Medulla oblongata (tissue), 1 donor: ENCODE data around the gene KIF1C.
"Not testable (repeated sequence)": the region's sequence is repeated elsewhere in the genome, so short reads cannot be mapped to it uniquely, and the experiment has no call there.

Experiments used
- DNase-seq: peaks from one replicate; pipeline ENCODE4 v3.0.0-alpha.2; 2015; ENCODE audit errors: extremely low spot score

Gene KIF1C

DNA sequence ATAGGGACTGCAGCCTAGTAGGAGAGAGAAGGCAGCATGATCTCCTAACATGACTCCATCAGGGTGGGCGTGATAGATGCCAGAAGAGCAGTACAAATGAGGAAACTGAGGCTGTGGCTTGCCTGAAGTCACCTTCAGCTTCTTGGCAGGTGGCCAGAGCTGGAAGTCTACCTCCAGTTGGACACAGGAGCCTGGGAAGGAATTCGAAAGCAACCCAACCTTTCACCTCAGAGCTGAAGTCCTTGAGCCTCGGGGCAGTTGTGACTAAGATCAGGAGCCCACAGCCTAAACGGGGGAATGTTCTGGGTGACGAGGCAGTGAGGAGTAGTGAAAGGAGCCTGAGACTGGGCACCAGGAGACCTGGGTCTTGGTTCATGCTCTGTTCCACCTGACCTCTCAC, 46.9 kb downstream of the KIF1C start:
- no peak for DNase-seq

- DNase-seq, result no peak
Observed at GRCh38 chr17:5045496-5045895, 47.7 kb downstream of the KIF1C start.

GRCh38 chr17:5047446-5047845, 49.7 kb downstream of the KIF1C start:
- DNase-seq, result no peak

DNA sequence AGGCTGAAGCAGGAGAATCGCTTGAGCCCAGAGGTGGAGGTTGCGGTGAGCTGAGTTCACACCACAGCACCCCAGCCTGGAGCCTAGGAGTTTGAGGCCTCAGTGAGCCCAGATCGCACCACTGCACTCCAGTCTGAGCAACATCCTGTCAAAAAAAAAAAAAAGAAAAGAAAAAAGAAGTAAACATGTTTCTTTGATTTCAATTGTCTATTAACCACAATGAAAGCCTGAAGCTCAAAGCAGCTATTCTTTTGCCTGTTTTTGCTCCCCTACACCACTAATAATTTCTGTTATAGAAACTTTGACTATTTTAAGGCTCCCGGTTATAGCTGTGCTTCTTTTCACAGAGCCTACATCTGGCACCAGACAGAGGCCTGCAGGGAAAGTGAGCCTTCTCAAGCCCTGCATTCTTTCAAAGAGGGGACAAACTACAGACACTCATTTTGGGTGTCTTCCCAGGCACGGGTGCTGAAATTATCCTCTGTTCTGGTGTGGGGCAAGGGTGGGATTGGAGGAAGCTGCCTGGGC, 51.6 kb downstream of the KIF1C start:
- no peak for DNase-seq

GRCh38 chr17:5050278-5050677, 52.5 kb downstream of the KIF1C start:
- DNase-seq, result no peak

GRCh38 chr17:5055543-5055942, 57.8 kb downstream of the KIF1C start:
- no peak for DNase-seq

GRCh38 chr17:5065227-5065744, 67.5 kb downstream of the KIF1C start:
- DNase-seq, result no peak

DNA sequence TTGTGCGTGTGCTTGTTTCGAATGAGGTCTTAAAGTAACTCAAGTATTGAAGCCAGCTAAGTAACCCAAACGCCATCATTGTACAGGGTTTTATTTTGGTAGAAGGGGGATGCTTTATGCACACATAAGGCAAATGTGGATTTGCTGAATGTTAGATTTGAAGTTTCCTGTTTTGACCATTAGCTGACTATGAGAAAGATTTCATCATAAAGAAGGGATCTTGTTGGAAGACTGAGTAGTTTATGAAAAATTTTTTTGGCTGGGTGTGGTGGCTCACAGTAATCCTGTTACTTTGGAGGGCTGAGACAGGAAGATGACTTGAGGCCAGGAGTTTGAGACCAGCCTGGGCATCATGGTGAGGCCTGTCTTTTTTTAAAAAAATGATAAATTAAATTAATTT, 70.5 kb downstream of the KIF1C start:
- no peak for DNase-seq

GRCh38 chr17:5069724-5070123, 72.0 kb downstream of the KIF1C start:
- DNase-seq, result no peak

- not testable (repeated sequence) for DNase-seq
Observed at GRCh38 chr17:5075472-5075871, 77.7 kb downstream of the KIF1C start.

- not testable (repeated sequence) for DNase-seq
Observed at GRCh38 chr17:5077275-5077674, 79.5 kb downstream of the KIF1C start.

GRCh38 chr17:5077781-5078105, 80.0 kb downstream of the KIF1C start:
- DNase-seq, result no peak
